ENCODE data around the gene SLC16A11.
"Not testable (repeated sequence)": the region's sequence is repeated elsewhere in the genome, so short reads cannot be mapped to it uniquely, and the experiment has no call there.

GRCh38 chr17:7046725-7047397 is 3.0 kb upstream of the SLC16A11 start:
- TF ChIP-seq FOS (IDR thresholded peaks at IDR 0.05; ENCODE audit: borderline replicate concordance, extremely low read depth, insufficient read length); CBX3 (IDR thresholded peaks at IDR 0.05; ENCODE audit: borderline replicate concordance, low read depth); CTCF (IDR thresholded peaks at IDR 0.05 in 2 of 3, conservative IDR thresholded peaks at IDR 0.05 in 1 of 3; ENCODE audit: control insufficient read depth in 2 of 3, extremely low read depth in 1 of 3, insufficient read depth in 1 of 3, low read depth in 3 of 3, low read length in 3 of 3); CHD4 (IDR thresholded peaks at IDR 0.05): not testable (repeated sequence)
- TF ChIP-seq, protein P1, sequence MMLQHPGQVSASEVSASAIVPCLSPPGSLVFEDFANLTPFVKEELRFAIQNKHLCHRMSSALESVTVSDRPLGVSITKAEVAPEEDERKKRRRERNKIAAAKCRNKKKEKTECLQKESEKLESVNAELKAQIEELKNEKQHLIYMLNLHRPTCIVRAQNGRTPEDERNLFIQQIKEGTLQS (IDR thresholded peaks at IDR 0.05; ENCODE audit: borderline replicate concordance, extremely low read depth, low read depth, low read length): not testable (repeated sequence)
- TF ChIP-seq, protein P2, sequence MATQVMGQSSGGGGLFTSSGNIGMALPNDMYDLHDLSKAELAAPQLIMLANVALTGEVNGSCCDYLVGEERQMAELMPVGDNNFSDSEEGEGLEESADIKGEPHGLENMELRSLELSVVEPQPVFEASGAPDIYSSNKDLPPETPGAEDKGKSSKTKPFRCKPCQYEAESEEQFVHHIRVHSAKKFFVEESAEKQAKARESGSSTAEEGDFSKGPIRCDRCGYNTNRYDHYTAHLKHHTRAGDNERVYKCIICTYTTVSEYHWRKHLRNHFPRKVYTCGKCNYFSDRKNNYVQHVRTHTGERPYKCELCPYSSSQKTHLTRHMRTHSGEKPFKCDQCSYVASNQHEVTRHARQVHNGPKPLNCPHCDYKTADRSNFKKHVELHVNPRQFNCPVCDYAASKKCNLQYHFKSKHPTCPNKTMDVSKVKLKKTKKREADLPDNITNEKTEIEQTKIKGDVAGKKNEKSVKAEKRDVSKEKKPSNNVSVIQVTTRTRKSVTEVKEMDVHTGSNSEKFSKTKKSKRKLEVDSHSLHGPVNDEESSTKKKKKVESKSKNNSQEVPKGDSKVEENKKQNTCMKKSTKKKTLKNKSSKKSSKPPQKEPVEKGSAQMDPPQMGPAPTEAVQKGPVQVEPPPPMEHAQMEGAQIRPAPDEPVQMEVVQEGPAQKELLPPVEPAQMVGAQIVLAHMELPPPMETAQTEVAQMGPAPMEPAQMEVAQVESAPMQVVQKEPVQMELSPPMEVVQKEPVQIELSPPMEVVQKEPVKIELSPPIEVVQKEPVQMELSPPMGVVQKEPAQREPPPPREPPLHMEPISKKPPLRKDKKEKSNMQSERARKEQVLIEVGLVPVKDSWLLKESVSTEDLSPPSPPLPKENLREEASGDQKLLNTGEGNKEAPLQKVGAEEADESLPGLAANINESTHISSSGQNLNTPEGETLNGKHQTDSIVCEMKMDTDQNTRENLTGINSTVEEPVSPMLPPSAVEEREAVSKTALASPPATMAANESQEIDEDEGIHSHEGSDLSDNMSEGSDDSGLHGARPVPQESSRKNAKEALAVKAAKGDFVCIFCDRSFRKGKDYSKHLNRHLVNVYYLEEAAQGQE (IDR thresholded peaks at IDR 0.05; ENCODE audit: low read depth, low read length): not testable (repeated sequence)
- TF ChIP-seq, protein P3, sequence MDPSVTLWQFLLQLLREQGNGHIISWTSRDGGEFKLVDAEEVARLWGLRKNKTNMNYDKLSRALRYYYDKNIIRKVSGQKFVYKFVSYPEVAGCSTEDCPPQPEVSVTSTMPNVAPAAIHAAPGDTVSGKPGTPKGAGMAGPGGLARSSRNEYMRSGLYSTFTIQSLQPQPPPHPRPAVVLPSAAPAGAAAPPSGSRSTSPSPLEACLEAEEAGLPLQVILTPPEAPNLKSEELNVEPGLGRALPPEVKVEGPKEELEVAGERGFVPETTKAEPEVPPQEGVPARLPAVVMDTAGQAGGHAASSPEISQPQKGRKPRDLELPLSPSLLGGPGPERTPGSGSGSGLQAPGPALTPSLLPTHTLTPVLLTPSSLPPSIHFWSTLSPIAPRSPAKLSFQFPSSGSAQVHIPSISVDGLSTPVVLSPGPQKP (IDR thresholded peaks at IDR 0.05; ENCODE audit: low read depth, low read length): not testable (repeated sequence)

All from GM12878 (cell line).